PC-3 (cell line): ENCODE data around the gene SH2D6. TPM values are rescaled to one million over a fixed set of nuclear protein-coding genes. Genes with fewer than 3 reads are reported as not detected.

ENCODE experiments used
- ATAC-seq: fragments of 200-7000 bp; cut with Tn5 transposase; 2 replicates; pipeline ENCODE4 v1.9.1; 2020; ENCODE audit warnings: mild to moderate bottlenecking, moderate library complexity
- BruUV-seq: library from RNA; stranded (reverse); fragments of 400-500 nt; replicated peaks from 2 replicates; lab custom pipeline; 2021; lab: Mats Ljungman, UMichigan
- CTCF ChIA-PET: fragments of 300-600 bp; sonication (Branson Sonifier 250); formaldehyde crosslinking; loops from one replicate; lab custom pipeline; 2022; ENCODE audit warnings: antibody characterized with exemption; lab: Charles Lee
- POLR2A ChIA-PET: fragments of 300-600 bp; sonication (Branson Sonifier 250); formaldehyde crosslinking; loops from one replicate; lab custom pipeline; 2022; ENCODE audit warnings: antibody characterized with exemption; ENCODE audit not compliant: unreplicated experiment; lab: Charles Lee
- DNase-seq: peaks from one replicate; pipeline ENCODE4 v3.0.0-alpha.2; 2015
- H2AFZ ChIP-seq: fragments of 300-600 bp; sonication (generic); 2 replicates; pipeline ENCODE4 v1.6.0; 2016; ENCODE audit warnings: antibody characterized with exemption, low read length
- H3F3A ChIP-seq: fragments of 300-600 bp; sonication (generic); one replicate; pipeline ENCODE4 v1.6.0; 2017; ENCODE audit warnings: antibody characterized with exemption, low read length, control low read depth, mild to moderate bottlenecking; ENCODE audit not compliant: unreplicated experiment
- H3K27ac ChIP-seq: fragments of 300-600 bp; sonication (generic); 2 replicates; pipeline ENCODE4 v1.5.1; 2016; ENCODE audit warnings: mild to moderate bottlenecking, low read length
- H3K27me3 ChIP-seq: fragments of 300-600 bp; sonication (generic); 2 replicates; pipeline ENCODE4 v1.6.1; 2016; ENCODE audit warnings: low read length, mixed read lengths
- H3K36me3 ChIP-seq: fragments of 300-600 bp; sonication (generic); 2 replicates; pipeline ENCODE4 v1.6.1; 2016; ENCODE audit warnings: low read depth, mixed run types, low read length, mixed read lengths
- H3K4me1 ChIP-seq: fragments of 300-600 bp; sonication (generic); 2 replicates; pipeline ENCODE4 v1.5.1; 2016; ENCODE audit warnings: low read length; ENCODE audit not compliant: insufficient read depth
- H3K4me2 ChIP-seq: fragments of 300-600 bp; sonication (generic); 2 replicates; pipeline ENCODE4 v1.6.0; 2016; ENCODE audit warnings: low read length
- H3K4me3 ChIP-seq: fragments of 300-600 bp; sonication (generic); 2 replicates; pipeline ENCODE4 v1.5.1; 2016; ENCODE audit warnings: mild to moderate bottlenecking, low read length, mixed read lengths
- H3K79me2 ChIP-seq: fragments of 300-600 bp; sonication (generic); 2 replicates; pipeline ENCODE4 v1.6.1; 2017; ENCODE audit warnings: low read length, mixed read lengths
- H3K9ac ChIP-seq: fragments of 300-600 bp; sonication (generic); 2 replicates; pipeline ENCODE4 v1.6.0; 2016; ENCODE audit warnings: mild to moderate bottlenecking, low read length
- H3K9me2 ChIP-seq: fragments of 300-600 bp; sonication (generic); replicated peaks from 2 replicates; pipeline ENCODE4 v1.6.1; 2016; ENCODE audit warnings: mixed run types, low read length, mixed read lengths
- H3K9me3 ChIP-seq: fragments of 300-600 bp; sonication (generic); 2 replicates; pipeline ENCODE4 v1.6.1; 2016; ENCODE audit warnings: low read length, mixed read lengths
- H4K20me1 ChIP-seq: fragments of 300-600 bp; sonication (generic); 2 replicates; pipeline ENCODE4 v1.6.1; 2016; ENCODE audit warnings: low read length, mixed read lengths
- CTCF ChIP-seq: fragments of 300-600 bp; sonication (generic); conservative IDR thresholded peaks from 2 replicates; pipeline ENCODE4 v1.5.1; 2017; ENCODE audit warnings: antibody characterized with exemption, low read depth, mild to moderate bottlenecking, low read length
- EZH2 ChIP-seq: fragments of 300-600 bp; sonication (generic); IDR thresholded peaks from one replicate; pipeline ENCODE4 v1.6.1; 2017; ENCODE audit warnings: antibody characterized with exemption, mild to moderate bottlenecking, low read length; ENCODE audit not compliant: unreplicated experiment
- EZH2phosphoT487 ChIP-seq: fragments of 300-600 bp; sonication (generic); IDR thresholded peaks from 2 replicates; pipeline ENCODE4 v1.6.1; 2018; ENCODE audit warnings: mild to moderate bottlenecking, antibody characterized with exemption, low read length, borderline replicate concordance
- intact Hi-C: fragments of 100-400 bp; cut with micrococcal nuclease; formaldehyde crosslinking; loops from 2 replicates; pipeline ENCODE4 v1.9.0; 2023
- total RNA-seq: library from RNA; depleted of rRNA; stranded (reverse); fragments of >200 nt; gene quantifications from 2 replicates; pipeline ENCODE4 v1.2.3, GENCODE V29; 2014

Gene SH2D6
- total RNA-seq, 1 experiment from 2014 or later: not detected

GRCh38 chr2:85369500-85369899 lies 49.0 kb upstream of the SH2D6 start:
- H3K9me3 ChIP-seq: no peaks in the 10 kb centered on the region
- no peaks in the 10 kb centered on the region for H3K27me3 ChIP-seq
- H3K79me2 ChIP-seq: no peaks in the 10 kb centered on the region
- DNase-seq (peak; percentile 83), ATAC-seq (peak; percentile 100)
- intact Hi-C loops: loop anchor here (1.0 kb wide), 1 partner anchor 15 kb away; the partner anchor contains the start of genes ELMOD3 and RETSAT
- peak overlapping the region; percentile 39; the same call in 1 of the 2 replicates for H3K4me2 ChIP-seq
- H3K9me2 ChIP-seq: no peaks in the 10 kb centered on the region
- no TSS peak for BruUV-seq
- no peak for TF ChIP-seq EZH2
- no peak for TF ChIP-seq EZH2phosphoT487
- no peak for TF ChIP-seq CTCF
- CTCF ChIA-PET: interaction anchor here (0.5 kb wide), 1 partner anchor 175 kb away, joined by 5 read pairs; no protein-coding TSS in a partner anchor
- H3K36me3 ChIP-seq: no peaks in the 10 kb centered on the region; the same call in 1 of the 2 replicates
- H3K9ac ChIP-seq: no peak overlapping the region
- H3K4me3 ChIP-seq: no peak overlapping the region
- peaks cover 14% of the 10 kb centered on the region for H3K4me1 ChIP-seq
- H4K20me1 ChIP-seq: no peaks in the 10 kb centered on the region
- POLR2A ChIA-PET: interaction anchor here (0.6 kb wide), 3 partner anchors 38 to 227 kb away, joined by 4 to 9 read pairs (median 6); no protein-coding TSS in a partner anchor
- H3F3A ChIP-seq: no peaks in the 10 kb centered on the region
- no peak overlapping the region for H2AFZ ChIP-seq
- 0 out of 2 replicates have a peak overlapping the region, but pooled peaks have one; percentile 15 for H3K27ac ChIP-seq

GRCh38 chr2:85371045-85371444 lies 47.5 kb upstream of the SH2D6 start:
- POLR2A ChIA-PET: interaction anchor here (0.5 kb wide), 1 partner anchor 175 kb away, joined by 3 read pairs; no protein-coding TSS in a partner anchor

More at GRCh38 chr2:85371045-85371444, 47.5 kb upstream of the SH2D6 start:
- Histone ChIP-seq H3K4me2 (no peak overlapping the region), H4K20me1 (no peaks in the 10 kb centered on the region), H3K9me3 (no peaks in the 10 kb centered on the region), H3K27me3 (no peaks in the 10 kb centered on the region), H3F3A (no peaks in the 10 kb centered on the region), H2AFZ (no peak overlapping the region), H3K79me2 (no peaks in the 10 kb centered on the region), H3K9me2 (no peaks in the 10 kb centered on the region), H3K9ac (no peak overlapping the region), H3K27ac (no peak overlapping the region), H3K36me3 (no peaks in the 10 kb centered on the region; the same call in 1 of the 2 replicates), H3K4me1 (peaks cover 18% of the 10 kb centered on the region), H3K4me3 (no peak overlapping the region)
- intact Hi-C loops: no loop called here
- TF ChIP-seq EZH2phosphoT487 (no peak), CTCF (no peak), EZH2 (no peak)
- BruUV-seq: no TSS peak
- DNase-seq (no peak), ATAC-seq (no peak)
- CTCF ChIA-PET: no interaction called here
